IMR-90 (cell line): ENCODE measurements around the gene ANKHD1. TPM values are rescaled to one million over a fixed set of nuclear protein-coding genes. Genes with fewer than 3 reads are reported as not detected.

Experiments used
- ATAC-seq: fragments of 200-7000 bp; cut with Tn5 transposase; 2 replicates; pipeline ENCODE4 v1.9.1; 2020; ENCODE audit warnings: low read depth, mild to moderate bottlenecking, moderate library complexity
- BruUV-seq: library from RNA; stranded (reverse); fragments of 400-500 nt; replicated peaks from 2 replicates; lab custom pipeline; 2021; lab: Mats Ljungman, UMichigan
- CTCF ChIA-PET: fragments of 300-600 bp; formaldehyde crosslinking; extraction: SDS; loops from one replicate; lab custom pipeline; 2021; ENCODE audit warnings: antibody characterized with exemption; lab: Yijun Ruan, JAX
- POLR2A ChIA-PET: fragments of 300-600 bp; sonication (Branson Sonifier 250); formaldehyde crosslinking; loops from one replicate; lab custom pipeline; 2022; ENCODE audit warnings: antibody characterized with exemption; ENCODE audit not compliant: unreplicated experiment; lab: Charles Lee
- DNase-seq: peaks from one replicate; pipeline ENCODE4 v3.0.0; 2013
- H2AFZ ChIP-seq: replicated peaks from 2 replicates; pipeline ENCODE3; 2013; ENCODE audit warnings: low read length, mild to moderate bottlenecking; ENCODE audit not compliant: poor library complexity
- H2AK5ac ChIP-seq: 2 replicates; pipeline ENCODE4 v1.6.1; 2013; ENCODE audit warnings: low read depth, low read length, inconsistent platforms
- H2AK9ac ChIP-seq: replicated peaks from 2 replicates; pipeline ENCODE3; 2013; ENCODE audit warnings: mild to moderate bottlenecking, low read depth, low read length, moderate library complexity; ENCODE audit not compliant: poor library complexity
- H2BK120ac ChIP-seq: 2 replicates; pipeline ENCODE4 v1.6.1; 2013; ENCODE audit warnings: low read depth, low read length, inconsistent platforms
- H2BK15ac ChIP-seq: 3 replicates; pipeline ENCODE4 v1.6.1; 2013; ENCODE audit warnings: low read depth, low read length, inconsistent platforms
- H2BK20ac ChIP-seq: 2 replicates; pipeline ENCODE4 v1.6.1; 2013; ENCODE audit warnings: low read depth, mild to moderate bottlenecking, inconsistent platforms, low read length, moderate library complexity
- H2BK5ac ChIP-seq: 2 replicates; pipeline ENCODE4 v1.6.1; 2013; ENCODE audit warnings: mild to moderate bottlenecking, low read depth, low read length, inconsistent platforms; ENCODE audit not compliant: poor library complexity, severe bottlenecking
- H3K14ac ChIP-seq: replicated peaks from 2 replicates; pipeline ENCODE4 v1.6.1; 2013; ENCODE audit warnings: low read depth, low read length, inconsistent platforms
- H3K18ac ChIP-seq: 2 replicates; pipeline ENCODE4 v1.6.1; 2013; ENCODE audit warnings: low read depth, low read length, control low read depth
- H3K23ac ChIP-seq: 2 replicates; pipeline ENCODE4 v1.6.1; 2013; ENCODE audit warnings: low read depth, low read length, inconsistent platforms
- H3K27ac ChIP-seq: 2 replicates; pipeline ENCODE4 v1.5.1; 2013; ENCODE audit warnings: mild to moderate bottlenecking, control low read depth, low read length; ENCODE audit not compliant: insufficient read depth
- H3K27me3 ChIP-seq: 2 replicates; pipeline ENCODE4 v1.6.1; 2013; ENCODE audit warnings: low read length; ENCODE audit not compliant: control insufficient read depth, insufficient read depth
- H3K36me3 ChIP-seq: 2 replicates; pipeline ENCODE4 v1.6.1; 2013; ENCODE audit warnings: low read length, mixed read lengths; ENCODE audit not compliant: control insufficient read depth, insufficient read depth
- H3K4ac ChIP-seq: 2 replicates; pipeline ENCODE4 v1.6.1; 2013; ENCODE audit warnings: low read depth, low read length, inconsistent platforms
- H3K4me1 ChIP-seq: 2 replicates; pipeline ENCODE4 v1.6.1; 2013; ENCODE audit warnings: low read length, mixed read lengths; ENCODE audit not compliant: control insufficient read depth, insufficient read depth
- H3K4me2 ChIP-seq: 2 replicates; pipeline ENCODE4 v1.6.1; 2013; ENCODE audit warnings: low read depth, mild to moderate bottlenecking, control low read depth, low read length, moderate library complexity
- H3K4me3 ChIP-seq: 2 replicates; pipeline ENCODE4 v1.5.1; 2013; ENCODE audit warnings: low read depth, mild to moderate bottlenecking, control low read depth, low read length, moderate library complexity; ENCODE audit not compliant: insufficient read depth
- H3K56ac ChIP-seq: 2 replicates; pipeline ENCODE4 v1.6.1; 2013; ENCODE audit warnings: low read length, inconsistent platforms; ENCODE audit not compliant: insufficient read depth; ENCODE audit errors: extremely low read depth
- H3K79me1 ChIP-seq, 2 experiments: 2 replicates each; pipeline ENCODE4 v1.6.1; 2013; ENCODE audit warnings: low read length in 2 of 2, inconsistent platforms in 1 of 2, low read depth in 1 of 2
- H3K9ac ChIP-seq: 2 replicates; pipeline ENCODE4 v1.6.1; 2013; ENCODE audit warnings: low read depth, low read length, control low read depth
- H3K9me1 ChIP-seq: 2 replicates; pipeline ENCODE4 v1.6.1; 2013; ENCODE audit warnings: low read length, inconsistent platforms; ENCODE audit not compliant: insufficient read depth
- H3K9me3 ChIP-seq: 2 replicates; pipeline ENCODE4 v1.6.1; 2013; ENCODE audit warnings: low read length; ENCODE audit not compliant: control insufficient read depth, insufficient read depth
- H4K20me1 ChIP-seq: 2 replicates; pipeline ENCODE4 v1.6.1; 2013; ENCODE audit warnings: low read length, inconsistent platforms; ENCODE audit not compliant: insufficient read depth
- H4K5ac ChIP-seq: 2 replicates; pipeline ENCODE4 v1.6.1; 2013; ENCODE audit warnings: mild to moderate bottlenecking, low read depth, low read length, control low read depth
- H4K8ac ChIP-seq, 2 experiments: 2 replicates each; pipeline ENCODE4 v1.6.1; 2013; ENCODE audit warnings: low read depth in 2 of 2, low read length in 2 of 2, control low read depth in 1 of 2, inconsistent platforms in 1 of 2
- H4K91ac ChIP-seq: 2 replicates; pipeline ENCODE4 v1.6.1; 2013; ENCODE audit warnings: low read depth, low read length, inconsistent platforms; ENCODE audit not compliant: insufficient read depth
- CEBPB ChIP-seq: IDR thresholded peaks from 2 replicates; pipeline ENCODE4 v1.6.1; 2012; ENCODE audit warnings: low read depth, low read length, improper control_type of control experiment
- CTCF ChIP-seq: conservative IDR thresholded peaks from 2 replicates; pipeline ENCODE4 v1.5.1; 2012; ENCODE audit warnings: mild to moderate bottlenecking, low read depth, low read length, improper control_type of control experiment
- MXI1 ChIP-seq: IDR thresholded peaks from 2 replicates; pipeline ENCODE4 v1.6.1; 2012; ENCODE audit warnings: low read depth, mild to moderate bottlenecking, low read length, moderate library complexity, borderline replicate concordance
- RFX5 ChIP-seq: IDR thresholded peaks from 2 replicates; pipeline ENCODE4 v1.8.0; 2012; ENCODE audit warnings: low read depth, mild to moderate bottlenecking, low read length, moderate library complexity
- WGBS, 2 experiments: methylation state at CpG; one replicate each; pipeline versions ENCODE4 v1.1.5 to v1.1.7; 2013; ENCODE audit warnings: missing lambda C conversion rate in 2 of 2; ENCODE audit not compliant: insufficient read length in 1 of 2; ENCODE audit errors: extremely low coverage in 2 of 2; 5-methylcytosine and 5-hydroxymethylcytosine counted together
- dilution Hi-C: fragments of 300-500 bp; cut with HindIII; formaldehyde crosslinking; loops from one replicate; pipeline ENCODE4 v1.14.3; 2018; ENCODE audit warnings: low sequenced_read_pairs; ENCODE audit not compliant: unreplicated experiment
- in situ Hi-C: fragments of 300-500 bp; cut with MboI; formaldehyde crosslinking; loops from 3 replicates; pipeline ENCODE4 v1.14.3; 2019; ENCODE audit warnings: low sequenced_read_pairs, inconsistent platforms, mixed read lengths
- intact Hi-C: fragments of 100-400 bp; cut with micrococcal nuclease; formaldehyde crosslinking; loops from 2 replicates; pipeline ENCODE4 v1.10.0; 2022
- polyA plus RNA-seq, 3 experiments: library from polyadenylated mRNA; depleted of rRNA; stranded (reverse); fragments of >200 nt; gene quantifications; 2 replicates each; pipeline ENCODE4 v1.2.3, GENCODE V29; 2012; ENCODE audit warnings: low replicate concordance in 1 of 3
- total RNA-seq: library from RNA; depleted of rRNA; stranded (reverse); fragments of >200 nt; gene quantifications from 2 replicates; pipeline ENCODE4 v1.2.3, GENCODE V29; 2012

ANKHD1 gene
- total and polyA plus RNA-seq, 2 of the 4 experiments (the other 2 are of a cell fraction) = 32.1 to 36.7 TPM

GRCh38 chr5:140466981-140467742 lies 65.5 kb downstream of the ANKHD1 start:
- no TSS peak for BruUV-seq
- H4K8ac ChIP-seq = no peak overlapping the region
- ChIA-PET CTCF (interaction anchor here (0.6 to 0.7 kb wide), 3 partner anchors 8 to 235 kb away, joined by 3 to 9 read pairs (median 5); no protein-coding TSS in a partner anchor), POLR2A (no interaction called here)
- intact Hi-C loops = no loop called here
- H2BK5ac ChIP-seq = no peak overlapping the region
- H4K5ac ChIP-seq = no peak overlapping the region
- no peak overlapping the region for H3K4ac ChIP-seq
- no peaks in the 10 kb centered on the region for H3K27me3 ChIP-seq
- H3K27ac ChIP-seq = no peak overlapping the region
- DNase-seq = no peak
- H3K36me3 ChIP-seq = peaks cover 8% of the 10 kb centered on the region
- ATAC-seq = no peak
- H3K56ac ChIP-seq = no peak overlapping the region
- H2BK15ac ChIP-seq = no peak overlapping the region
- H3K4me3 ChIP-seq = no peak overlapping the region
- no peaks in the 10 kb centered on the region for H3K9me1 ChIP-seq
- no peaks in the 10 kb centered on the region for H3K4me1 ChIP-seq
- TF ChIP-seq CEBPB (0 out of 2 replicates have a peak, but pooled peaks have one; percentile 28), RFX5 (no peak), CTCF (no peak), MXI1 (no peak)
- H2AK9ac ChIP-seq = no peak overlapping the region
- H3K23ac ChIP-seq = no peak overlapping the region
- in situ Hi-C loops = no loop called here
- no peak overlapping the region for H4K91ac ChIP-seq
- H2BK20ac ChIP-seq = no peak overlapping the region
- dilution Hi-C loops = no loop called here
- no peak overlapping the region for H3K4me2 ChIP-seq
- H4K20me1 ChIP-seq = no peaks in the 10 kb centered on the region
- no peak overlapping the region for H3K14ac ChIP-seq
- no peak overlapping the region for H3K9ac ChIP-seq
- no peak overlapping the region for H3K18ac ChIP-seq
- no peak overlapping the region for H2AFZ ChIP-seq
- H3K9me3 ChIP-seq = no peaks in the 10 kb centered on the region
- no peak overlapping the region for H2BK120ac ChIP-seq
- H2AK5ac ChIP-seq = no peak overlapping the region
- peaks cover 0 to 6% of the 10 kb centered on the region in 2 experiments; a peak in 1 of 4 replicates for H3K79me1 ChIP-seq
- WGBS, 2 experiments = no CpG with 5 or more reads among the region's 1 CpG
